Activated CD4-positive, alpha-beta memory T cell treated with anti-CD3 and anti-CD28 coated beads, Interleukin-2, amount 10 ng/mL, durations not matched to agents 7 days and 5 days (primary cell): ENCODE measurements around the gene SEPTIN8. TPM values are rescaled to one million over a fixed set of nuclear protein-coding genes. Genes with fewer than 3 reads are reported as not detected.

Experiments
- CTCF ChIA-PET: fragments of 350-600 bp; sonication (Branson Sonifier 250); formaldehyde crosslinking; loops from one replicate; lab custom pipeline; 2021; ENCODE audit warnings: antibody characterized with exemption, inconsistent platforms; lab: Charles Lee
- POLR2A ChIA-PET: fragments of 350-600 bp; sonication (Branson Sonifier 250); formaldehyde crosslinking; loops from one replicate; lab custom pipeline; 2021; ENCODE audit warnings: antibody characterized with exemption; lab: Charles Lee
- DNase-seq: peaks from one replicate; pipeline ENCODE4 v3.0.0-alpha.2; 2020
- H3K27ac Mint-ChIP-seq: one replicate; pipeline ENCODE4 v1.8.0; 2021; ENCODE audit warnings: mild to moderate bottlenecking, mixed read lengths
- H3K27me3 Mint-ChIP-seq: one replicate; pipeline ENCODE4 v1.8.0; 2021; ENCODE audit warnings: mixed read lengths
- H3K36me3 Mint-ChIP-seq: one replicate; pipeline ENCODE4 v1.8.0; 2021; ENCODE audit warnings: low read depth, mixed read lengths
- H3K4me1 Mint-ChIP-seq: one replicate; pipeline ENCODE4 v1.8.0; 2021; ENCODE audit warnings: mixed read lengths
- H3K4me3 Mint-ChIP-seq: one replicate; pipeline ENCODE4 v1.8.0; 2021; ENCODE audit warnings: mild to moderate bottlenecking, mixed read lengths
- H3K9me3 Mint-ChIP-seq: one replicate; pipeline ENCODE4 v1.8.0; 2021; ENCODE audit warnings: mixed read lengths
- total RNA-seq, 2 experiments: library from RNA; stranded (reverse); gene quantifications; one replicate each; pipeline ENCODE4 v1.2.3, GENCODE V29; 2021

The SEPTIN8 gene
- total RNA-seq, 2 experiments from 2014 or later = 29.7 to 31.8 TPM

DNA sequence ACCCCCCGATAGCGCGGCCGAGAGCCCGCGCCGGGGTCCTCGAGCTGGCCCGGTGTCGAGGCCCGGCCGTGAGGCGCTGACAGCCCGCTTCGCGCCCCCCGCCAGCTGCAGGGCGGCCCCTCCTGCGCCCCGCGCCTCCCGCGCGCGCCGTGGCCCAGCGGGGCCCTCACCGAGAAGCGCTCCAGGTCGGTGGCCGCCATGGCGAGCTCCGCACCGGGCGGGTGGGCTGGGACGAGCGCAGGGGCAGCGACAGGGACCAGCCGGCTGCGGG, 166 bp downstream of the SEPTIN8 start:
- ChIA-PET CTCF (interaction anchor here (1.5 kb wide), 1 partner anchor 43 kb away, joined by 7 read pairs; no protein-coding TSS in a partner anchor), POLR2A (interaction anchor here (0.9 to 1.5 kb wide), 6 partner anchors 11 to 365 kb away, joined by 3 to 6 read pairs (median 3); partner anchors contain the start of gene CCNI2)
- Mint-ChIP-seq H3K36me3 (peaks cover 3% of the 10 kb centered on the region), H3K9me3 (no peaks in the 10 kb centered on the region), H3K27ac (no peak overlapping the region), H3K4me1 (peaks cover 23% of the 10 kb centered on the region), H3K4me3 (no peak overlapping the region), H3K27me3 (peaks cover 33% of the 10 kb centered on the region)
- no peak for DNase-seq

DNA sequence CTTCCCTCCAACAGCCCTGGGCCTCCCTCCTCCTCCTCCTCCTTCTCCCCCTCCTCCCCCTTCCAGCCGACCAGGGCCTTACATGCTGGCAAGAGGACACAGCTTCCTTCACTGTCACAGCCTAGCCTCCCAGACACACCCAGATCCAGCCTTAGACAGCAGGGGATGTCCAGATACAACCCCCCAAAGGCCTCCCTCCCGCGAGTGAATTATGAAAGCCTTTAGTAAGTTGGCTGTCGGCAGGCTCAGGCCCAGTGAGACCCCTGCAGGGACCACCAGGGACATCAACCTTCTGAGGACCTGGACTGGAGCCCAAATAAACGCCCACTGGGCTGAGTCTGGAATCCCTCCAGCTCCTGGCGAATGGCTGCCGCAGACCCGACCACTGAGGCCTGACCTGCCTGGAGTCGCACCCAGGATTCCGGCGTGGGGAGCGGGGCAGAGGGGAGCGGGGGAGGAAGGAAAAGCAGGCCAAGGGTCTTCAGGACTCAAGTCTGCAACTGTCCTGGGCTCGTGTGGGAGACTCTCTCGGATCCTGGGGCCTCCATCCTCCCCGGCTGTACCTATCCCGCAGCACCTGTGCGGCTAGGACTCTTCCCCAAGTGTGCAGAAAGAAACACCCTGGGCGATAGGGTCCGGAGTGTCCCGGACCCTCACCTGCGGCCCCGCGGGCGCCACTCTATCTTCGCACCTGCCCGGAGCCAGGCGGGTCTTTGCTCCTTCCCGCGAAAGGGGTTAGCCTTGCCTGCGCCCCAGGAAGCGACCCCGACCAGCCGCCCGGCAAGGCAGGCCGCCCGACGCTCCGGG, 705 bp downstream of the SEPTIN8 start:
- Mint-ChIP-seq H3K27me3 (peaks cover 28% of the 10 kb centered on the region), H3K9me3 (no peaks in the 10 kb centered on the region), H3K27ac (no peak overlapping the region), H3K36me3 (peaks cover 3% of the 10 kb centered on the region), H3K4me3 (peak overlapping the region; percentile 65), H3K4me1 (peaks cover 23% of the 10 kb centered on the region)
- no peak for DNase-seq
- CTCF ChIA-PET = no interaction called here
- POLR2A ChIA-PET = interaction anchor here (0.7 to 1.5 kb wide), 5 partner anchors 9 to 364 kb away, joined by 3 to 4 read pairs (median 3); partner anchors contain the start of gene KIF3A

DNA sequence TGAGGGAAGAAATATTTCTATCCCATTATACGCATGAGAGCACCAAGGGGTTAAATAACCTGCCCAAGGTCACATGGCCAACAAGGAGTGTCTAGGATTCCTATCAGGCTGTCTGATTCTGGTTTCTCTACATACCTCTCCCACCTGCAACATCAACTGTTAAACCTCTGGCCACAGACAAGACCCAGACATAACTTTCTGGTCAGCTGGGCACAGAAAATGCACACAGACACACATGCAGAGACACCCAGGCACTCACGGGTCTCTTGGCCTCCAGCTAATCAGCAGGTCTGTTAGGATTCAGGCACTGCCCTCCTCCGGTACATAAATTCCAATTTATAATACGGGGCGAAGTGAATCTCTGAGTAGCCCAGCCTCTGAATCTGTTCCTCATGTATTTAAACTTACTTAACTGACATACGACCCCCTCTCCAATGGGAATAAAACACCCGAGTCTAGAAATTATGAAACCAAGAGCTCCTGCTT, 1.5 kb downstream of the SEPTIN8 start:
- H3K27ac Mint-ChIP-seq = no peak overlapping the region
- ChIA-PET CTCF (interaction anchor here (1.0 kb wide), 1 partner anchor 10 kb away, joined by 3 read pairs; no protein-coding TSS in a partner anchor), POLR2A (interaction anchor here (0.7 to 0.8 kb wide), 2 partner anchors 8 to 38 kb away, joined by 3 read pairs; partner anchors contain the start of gene KIF3A)
- peak overlapping the region; percentile 21 for H3K4me3 Mint-ChIP-seq
- no peak for DNase-seq
- peaks cover 3% of the 10 kb centered on the region for H3K36me3 Mint-ChIP-seq
- H3K4me1 Mint-ChIP-seq = peaks cover 20% of the 10 kb centered on the region
- peaks cover 21% of the 10 kb centered on the region for H3K27me3 Mint-ChIP-seq
- no peaks in the 10 kb centered on the region for H3K9me3 Mint-ChIP-seq

DNA sequence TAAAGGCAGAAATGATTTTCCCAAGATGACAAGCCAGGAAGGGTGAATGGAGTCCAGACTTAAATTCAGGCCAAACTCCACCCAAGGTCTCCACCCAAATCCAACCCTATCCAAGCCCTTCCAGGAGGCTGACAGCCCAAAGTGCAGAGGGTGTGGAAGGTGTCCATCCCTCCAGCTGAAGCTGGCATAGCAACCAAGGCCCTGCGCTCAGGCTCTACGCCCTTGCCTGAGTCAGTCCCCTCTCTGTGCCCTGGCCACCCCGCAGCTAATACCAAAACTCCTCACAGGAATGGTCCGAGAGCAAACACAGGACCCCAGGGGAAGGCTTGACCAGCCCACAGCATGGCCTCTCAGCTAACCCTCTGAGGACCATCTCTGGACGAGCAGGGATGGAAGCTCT, 2.1 kb downstream of the SEPTIN8 start:
- peaks cover 20% of the 10 kb centered on the region for H3K27me3 Mint-ChIP-seq
- H3K36me3 Mint-ChIP-seq = peaks cover 3% of the 10 kb centered on the region
- no peak for DNase-seq
- H3K27ac Mint-ChIP-seq = no peak overlapping the region
- H3K4me3 Mint-ChIP-seq = no peak overlapping the region
- CTCF ChIA-PET = interaction anchor here (1.0 kb wide), 1 partner anchor 11 kb away, joined by 3 read pairs; no protein-coding TSS in a partner anchor
- POLR2A ChIA-PET = no interaction called here
- peaks cover 17% of the 10 kb centered on the region for H3K4me1 Mint-ChIP-seq
- H3K9me3 Mint-ChIP-seq = no peaks in the 10 kb centered on the region

DNA sequence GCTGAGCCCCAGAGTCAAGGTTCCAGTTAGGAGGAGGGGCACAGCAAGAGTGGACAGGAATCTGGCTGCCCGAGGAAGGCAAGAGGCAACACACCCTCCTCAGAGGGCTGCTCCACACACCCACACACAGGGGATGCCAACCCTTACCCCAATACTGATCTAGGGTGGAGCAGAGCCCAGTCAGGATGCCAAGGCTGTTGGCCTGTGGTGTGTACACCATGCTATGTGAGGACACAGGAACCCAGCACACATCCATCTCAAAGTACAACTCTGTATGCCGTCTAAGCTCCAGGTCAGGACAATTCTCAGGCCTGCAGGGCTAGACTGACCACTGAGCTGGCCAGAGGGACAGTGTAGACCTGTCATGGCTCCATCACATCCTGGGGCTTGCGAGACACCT, 2.6 kb downstream of the SEPTIN8 start:
- Mint-ChIP-seq H3K4me1 (peaks cover 16% of the 10 kb centered on the region), H3K27ac (no peak overlapping the region), H3K27me3 (peaks cover 16% of the 10 kb centered on the region), H3K36me3 (peaks cover 3% of the 10 kb centered on the region), H3K9me3 (no peaks in the 10 kb centered on the region), H3K4me3 (no peak overlapping the region)
- CTCF ChIA-PET = interaction anchor here (1.0 kb wide), 1 partner anchor 11 kb away, joined by 3 read pairs; no protein-coding TSS in a partner anchor
- POLR2A ChIA-PET = no interaction called here
- DNase-seq = no peak

DNA sequence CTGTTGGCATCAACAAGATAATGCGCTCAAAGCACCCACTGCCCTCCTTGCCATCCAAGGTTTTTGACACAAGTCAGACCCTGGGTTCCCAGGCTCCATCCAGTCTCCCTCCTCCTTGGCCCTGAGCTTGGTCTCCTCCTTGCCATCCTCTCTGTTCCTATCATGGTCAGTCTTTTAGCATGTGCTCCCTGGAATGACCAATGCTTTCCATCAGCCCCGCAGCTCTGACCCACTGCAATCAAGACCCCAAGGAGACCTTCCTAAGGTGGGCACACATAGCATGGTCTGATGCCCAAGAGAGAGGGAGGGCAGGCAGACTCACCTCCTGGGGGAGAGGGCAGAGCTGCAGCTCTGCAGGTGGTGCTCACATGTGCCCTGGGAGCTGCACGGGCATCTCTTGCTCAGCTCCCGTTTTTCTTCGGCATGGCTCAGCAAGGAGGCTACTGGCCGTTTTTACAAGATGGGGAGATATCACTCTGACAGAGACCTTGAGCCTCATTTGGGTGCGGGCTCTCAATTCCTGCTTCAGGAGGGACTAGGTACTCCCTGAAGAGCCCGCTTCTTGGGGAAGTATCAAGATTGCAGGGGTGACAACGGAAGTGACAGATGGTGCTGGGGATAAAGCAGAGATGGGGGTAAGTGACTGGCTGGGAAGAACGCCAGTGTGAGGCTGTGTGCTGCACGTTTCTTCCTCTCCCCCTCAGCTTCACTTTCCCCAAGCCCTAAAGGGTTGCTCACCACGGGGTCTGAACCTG, 3.3 kb downstream of the SEPTIN8 start:
- H3K4me3 Mint-ChIP-seq = no peak overlapping the region
- H3K27ac Mint-ChIP-seq = no peak overlapping the region
- peaks cover 16% of the 10 kb centered on the region for H3K4me1 Mint-ChIP-seq
- ChIA-PET CTCF (no interaction called here), POLR2A (interaction anchor here (1.5 kb wide), 1 partner anchor 10 kb away, joined by 3 read pairs; no protein-coding TSS in a partner anchor)
- peaks cover 10% of the 10 kb centered on the region for H3K27me3 Mint-ChIP-seq
- H3K9me3 Mint-ChIP-seq = no peaks in the 10 kb centered on the region
- peaks cover 3% of the 10 kb centered on the region for H3K36me3 Mint-ChIP-seq
- DNase-seq = no peak

DNA sequence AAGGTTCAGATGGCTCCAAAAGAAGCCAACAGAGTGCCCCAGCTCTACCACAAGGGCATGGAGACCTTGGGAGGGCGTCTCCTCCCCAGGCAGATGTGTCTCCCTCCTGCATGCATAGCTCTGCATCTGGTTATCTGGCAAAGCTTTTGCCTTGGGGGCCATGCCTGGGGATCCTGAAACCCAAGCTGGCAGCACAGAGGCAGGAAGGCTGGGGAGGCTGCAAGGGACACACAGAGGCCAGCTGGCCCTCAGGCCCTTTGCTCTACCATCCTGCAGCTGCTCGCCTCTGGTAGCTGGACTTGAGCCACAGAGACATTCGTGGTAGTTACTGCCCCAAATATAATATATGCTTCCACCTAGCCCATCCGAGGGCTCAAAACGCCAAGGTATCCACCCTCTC, 3.9 kb downstream of the SEPTIN8 start:
- Mint-ChIP-seq H3K9me3 (no peaks in the 10 kb centered on the region), H3K4me1 (peaks cover 14% of the 10 kb centered on the region), H3K27me3 (peaks cover 4% of the 10 kb centered on the region), H3K36me3 (peaks cover 3% of the 10 kb centered on the region), H3K27ac (no peak overlapping the region), H3K4me3 (no peak overlapping the region)
- ChIA-PET CTCF (no interaction called here), POLR2A (interaction anchor here (1.5 kb wide), 1 partner anchor 10 kb away, joined by 3 read pairs; no protein-coding TSS in a partner anchor)
- no peak for DNase-seq

DNA sequence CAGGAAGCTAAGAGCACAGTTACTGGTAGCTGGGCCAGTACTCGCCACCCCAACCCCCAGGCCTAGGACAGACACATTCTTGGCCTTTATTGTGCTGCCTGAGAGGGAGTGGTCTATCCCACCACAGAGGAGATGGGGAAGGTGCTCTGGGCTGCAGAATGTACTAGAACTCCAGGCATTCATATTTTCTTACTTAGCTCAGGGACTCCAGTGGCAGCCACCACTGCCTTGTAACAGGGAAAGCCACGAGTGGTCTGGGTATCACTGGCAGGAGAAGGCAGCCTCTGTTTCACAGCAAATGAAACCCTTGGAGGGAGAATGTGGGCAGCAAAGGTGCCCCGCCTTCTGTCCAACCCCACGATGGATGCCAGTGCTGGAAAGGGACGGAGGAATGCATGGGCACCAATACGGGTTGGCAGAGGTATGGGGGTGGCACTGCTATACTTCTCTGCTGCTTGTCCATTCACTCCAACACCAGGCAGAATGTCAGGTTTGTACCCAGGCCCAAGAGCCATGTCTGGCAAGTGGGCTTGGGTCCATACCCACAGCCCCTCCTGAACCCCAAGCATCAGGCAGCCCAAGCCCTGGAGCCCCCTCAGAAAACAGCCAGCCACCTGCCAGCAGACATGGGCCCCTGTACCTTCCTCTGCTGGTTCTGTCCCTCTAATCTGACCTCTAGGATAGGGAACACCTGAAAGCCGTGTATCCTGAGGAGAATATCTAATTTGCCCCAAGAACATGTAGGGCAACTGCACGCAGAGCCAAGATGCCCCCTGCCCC, 4.6 kb downstream of the SEPTIN8 start:
- CTCF ChIA-PET = no interaction called here
- Mint-ChIP-seq H3K27ac (no peak overlapping the region), H3K9me3 (no peaks in the 10 kb centered on the region), H3K4me1 (peaks cover 10% of the 10 kb centered on the region), H3K27me3 (no peaks in the 10 kb centered on the region), H3K4me3 (no peak overlapping the region), H3K36me3 (no peaks in the 10 kb centered on the region)
- no peak for DNase-seq
- POLR2A ChIA-PET = interaction anchor here (1.5 kb wide), 1 partner anchor 9 kb away, joined by 3 read pairs; no protein-coding TSS in a partner anchor

DNA sequence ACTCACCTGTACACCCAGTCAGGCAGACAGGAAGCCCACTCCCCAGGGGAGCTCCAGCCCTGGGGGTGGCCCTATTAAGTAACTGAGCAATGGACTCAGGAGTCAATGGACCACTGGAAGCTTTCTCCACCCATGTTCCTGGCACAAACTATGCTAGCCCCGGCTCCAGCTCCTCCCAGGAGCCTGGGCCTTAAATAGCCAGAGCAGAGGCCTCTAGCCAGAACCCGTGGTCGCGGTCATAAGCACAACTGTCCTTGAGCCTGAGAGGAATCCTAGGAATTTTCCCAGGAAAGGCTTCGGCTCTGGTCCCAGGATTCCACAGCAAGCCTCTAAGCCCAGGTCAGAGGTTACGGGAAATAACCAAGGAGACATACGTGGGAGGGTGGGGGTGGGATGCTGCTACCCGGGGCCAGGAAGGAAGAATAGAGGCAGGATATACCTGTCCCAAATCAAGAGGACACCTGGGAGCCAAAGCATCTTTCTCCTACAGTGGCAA, 5.5 kb downstream of the SEPTIN8 start:
- H3K4me3 Mint-ChIP-seq = no peak overlapping the region
- no peaks in the 10 kb centered on the region for H3K36me3 Mint-ChIP-seq
- H3K27me3 Mint-ChIP-seq = no peaks in the 10 kb centered on the region
- DNase-seq = no peak
- H3K9me3 Mint-ChIP-seq = no peaks in the 10 kb centered on the region
- no peak overlapping the region for H3K27ac Mint-ChIP-seq
- peaks cover 10% of the 10 kb centered on the region for H3K4me1 Mint-ChIP-seq
- ChIA-PET POLR2A (no interaction called here), CTCF (no interaction called here)

DNA sequence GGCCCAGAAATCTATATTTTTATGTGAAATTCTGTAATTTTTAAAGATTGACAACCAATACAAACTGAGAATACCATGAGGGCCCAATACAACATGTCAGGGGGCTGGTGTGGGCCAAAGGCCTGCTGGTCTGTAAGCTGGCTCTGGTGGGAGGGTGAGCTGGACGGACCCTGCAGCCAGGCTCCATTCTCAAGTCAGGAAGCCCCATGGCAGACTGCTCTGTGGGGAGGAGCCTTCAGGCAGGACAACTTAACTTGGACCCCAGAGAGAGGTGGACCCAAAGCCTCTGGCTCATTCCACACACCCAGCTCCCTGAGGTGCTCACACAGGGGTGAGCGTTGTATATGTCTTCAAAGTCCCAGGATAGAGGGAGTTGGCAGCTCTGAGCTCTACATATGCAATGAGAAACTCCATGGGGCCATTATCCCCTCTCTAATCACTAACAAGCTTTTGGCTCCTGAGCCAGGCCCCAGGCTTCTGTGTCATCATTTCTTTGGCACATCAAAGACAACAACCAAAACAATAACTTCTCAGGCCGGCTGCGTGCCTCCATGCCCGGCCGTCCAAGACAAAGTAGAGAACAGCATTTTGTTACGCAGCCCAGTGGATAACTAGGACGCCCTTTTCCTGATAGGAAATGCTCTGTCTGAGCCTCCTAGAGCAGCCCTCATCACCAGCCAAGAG, 6.4 kb downstream of the SEPTIN8 start:
- Mint-ChIP-seq H3K27ac (no peak overlapping the region), H3K4me3 (no peak overlapping the region), H3K27me3 (no peaks in the 10 kb centered on the region), H3K4me1 (peaks cover 5% of the 10 kb centered on the region), H3K36me3 (no peaks in the 10 kb centered on the region), H3K9me3 (no peaks in the 10 kb centered on the region)
- no peak for DNase-seq
- POLR2A ChIA-PET = no interaction called here
- CTCF ChIA-PET = no interaction called here

DNA sequence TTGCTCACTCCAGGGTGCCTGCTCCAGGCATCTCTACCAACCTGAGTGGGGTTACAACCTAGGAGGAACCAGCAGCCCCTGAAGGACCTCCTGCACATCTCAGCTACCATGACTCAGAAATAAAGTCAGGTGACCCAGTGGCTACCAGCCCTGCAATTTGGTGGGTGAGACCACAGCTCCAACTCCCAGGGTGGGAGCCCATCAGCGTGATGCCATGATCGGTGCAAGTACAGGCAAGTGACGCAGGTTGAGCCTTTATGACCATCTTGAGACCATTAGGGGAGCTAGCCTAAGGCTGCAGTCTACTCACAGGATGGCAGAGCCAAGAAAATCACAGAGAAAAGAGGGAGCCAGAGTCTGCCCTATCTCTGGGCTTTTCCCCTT, 8.6 kb downstream of the SEPTIN8 start:
- ChIA-PET POLR2A (no interaction called here), CTCF (no interaction called here)
- no peak overlapping the region for H3K27ac Mint-ChIP-seq

DNA sequence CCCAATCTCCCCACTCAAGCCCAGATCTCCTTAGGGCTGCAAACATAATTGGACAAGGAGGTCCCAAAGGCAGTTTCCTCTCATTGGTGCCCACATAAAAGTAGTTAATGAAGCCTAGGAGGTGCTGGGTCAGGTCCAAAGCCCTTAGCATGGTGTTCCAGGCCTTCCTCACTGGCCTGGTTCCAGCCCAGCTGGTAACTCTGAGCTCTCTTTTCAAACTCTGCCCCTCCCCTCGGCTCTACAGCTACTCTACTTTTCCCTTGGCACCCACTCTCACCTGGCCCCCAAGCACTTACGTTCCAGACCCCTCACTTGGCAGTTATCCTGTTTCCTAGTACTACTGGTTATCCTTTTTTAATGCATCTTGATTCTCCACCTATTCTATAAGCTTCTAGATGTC, 9.9 kb downstream of the SEPTIN8 start:
- Mint-ChIP-seq H3K9me3 (no peaks in the 10 kb centered on the region), H3K27ac (no peak overlapping the region), H3K36me3 (peaks cover 7% of the 10 kb centered on the region), H3K27me3 (no peaks in the 10 kb centered on the region), H3K4me1 (no peaks in the 10 kb centered on the region), H3K4me3 (no peak overlapping the region)
- no peak for DNase-seq
- POLR2A ChIA-PET = interaction anchor here (0.9 kb wide), 1 partner anchor 9 kb away, joined by 3 read pairs; no protein-coding TSS in a partner anchor
- CTCF ChIA-PET = interaction anchor here (0.6 to 1.4 kb wide), 3 partner anchors 20 to 271 kb away, joined by 3 to 4 read pairs (median 3); partner anchors contain the start of gene CCNI2

More for the DNA sequence above, 8.6 kb downstream of the SEPTIN8 start:
- DNase-seq = no peak
- Mint-ChIP-seq H3K4me3 (no peak overlapping the region), H3K9me3 (no peaks in the 10 kb centered on the region), H3K4me1 (no peaks in the 10 kb centered on the region), H3K27me3 (no peaks in the 10 kb centered on the region), H3K36me3 (peaks cover 3% of the 10 kb centered on the region)
